ENCODE results near the gene DYNC2H1. TPM values are rescaled to one million over a fixed set of nuclear protein-coding genes. Genes with fewer than 3 reads are reported as not detected.
"Not testable (repeated sequence)": the region's sequence is repeated elsewhere in the genome, so short reads cannot be mapped to it uniquely, and the experiment has no call there.

Gene DYNC2H1
- total RNA-seq, 2 experiments from 2014 or later: 2.8 to 3.2 TPM

GRCh38 chr11:103368145-103368544, 258.9 kb downstream of the DYNC2H1 start:
- CTCF ChIA-PET: no interaction called here
- H3K27ac Mint-ChIP-seq: no peak overlapping the region
- H3K4me3 Mint-ChIP-seq: no peak overlapping the region

GRCh38 chr11:103370076-103370475, 260.9 kb downstream of the DYNC2H1 start:
- Histone ChIP-seq H3K4me3 (ENCODE audit: low read length) (no peak overlapping the region), H3K4me1 (ENCODE audit: insufficient read depth, low read length) (no peaks in the 10 kb centered on the region), H3K36me3 (ENCODE audit: insufficient read depth, low read length) (no peaks in the 10 kb centered on the region), H3K9me3 (ENCODE audit: control insufficient read depth in 1 of 2, insufficient read depth in 1 of 2, low read length in 2 of 2) (peaks cover 0 to 7% of the 10 kb centered on the region in 2 experiments), H3K27ac (ENCODE audit: low read depth in 1 of 2, low read length in 2 of 2) (no peak overlapping the region), H3K27me3 (ENCODE audit: control insufficient read depth in 1 of 2, insufficient read depth in 2 of 2, low read length in 2 of 2) (no peaks in the 10 kb centered on the region)
- ChIA-PET POLR2A (no interaction called here), CTCF (no interaction called here)
- peaks cover 9% of the 10 kb centered on the region for H3K9me3 Mint-ChIP-seq
- no peaks in the 10 kb centered on the region for H3K4me1 Mint-ChIP-seq (ENCODE audit: low read depth)
- H3K27ac Mint-ChIP-seq: no peak overlapping the region
- H3K36me3 Mint-ChIP-seq (ENCODE audit: low read depth): peaks cover 7% of the 10 kb centered on the region
- no peaks in the 10 kb centered on the region for H3K27me3 Mint-ChIP-seq
- no peak for DNase-seq
- intact Hi-C loops (cut with DNase I, micrococcal nuclease): no loop called here
- no peak for ATAC-seq (ENCODE audit: poor library complexity)
- TF ChIP-seq, protein P1, sequence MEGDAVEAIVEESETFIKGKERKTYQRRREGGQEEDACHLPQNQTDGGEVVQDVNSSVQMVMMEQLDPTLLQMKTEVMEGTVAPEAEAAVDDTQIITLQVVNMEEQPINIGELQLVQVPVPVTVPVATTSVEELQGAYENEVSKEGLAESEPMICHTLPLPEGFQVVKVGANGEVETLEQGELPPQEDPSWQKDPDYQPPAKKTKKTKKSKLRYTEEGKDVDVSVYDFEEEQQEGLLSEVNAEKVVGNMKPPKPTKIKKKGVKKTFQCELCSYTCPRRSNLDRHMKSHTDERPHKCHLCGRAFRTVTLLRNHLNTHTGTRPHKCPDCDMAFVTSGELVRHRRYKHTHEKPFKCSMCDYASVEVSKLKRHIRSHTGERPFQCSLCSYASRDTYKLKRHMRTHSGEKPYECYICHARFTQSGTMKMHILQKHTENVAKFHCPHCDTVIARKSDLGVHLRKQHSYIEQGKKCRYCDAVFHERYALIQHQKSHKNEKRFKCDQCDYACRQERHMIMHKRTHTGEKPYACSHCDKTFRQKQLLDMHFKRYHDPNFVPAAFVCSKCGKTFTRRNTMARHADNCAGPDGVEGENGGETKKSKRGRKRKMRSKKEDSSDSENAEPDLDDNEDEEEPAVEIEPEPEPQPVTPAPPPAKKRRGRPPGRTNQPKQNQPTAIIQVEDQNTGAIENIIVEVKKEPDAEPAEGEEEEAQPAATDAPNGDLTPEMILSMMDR (IDR thresholded peaks at IDR 0.05): no peak
- no peak overlapping the region for H3K4me3 Mint-ChIP-seq

More at GRCh38 chr11:103368145-103368544, 258.9 kb downstream of the DYNC2H1 start:
- no peaks in the 10 kb centered on the region for H3K4me1 ChIP-seq (ENCODE audit: insufficient read depth, low read length)
- Mint-ChIP-seq H3K4me1 (ENCODE audit: low read depth) (no peaks in the 10 kb centered on the region), H3K36me3 (ENCODE audit: low read depth) (no peaks in the 10 kb centered on the region), H3K27me3 (no peaks in the 10 kb centered on the region), H3K9me3 (no peaks in the 10 kb centered on the region)
- H3K9me3 ChIP-seq (ENCODE audit: control insufficient read depth in 1 of 2, insufficient read depth in 1 of 2, low read length in 2 of 2): peaks cover 0 to 3% of the 10 kb centered on the region in 2 experiments
- TF ChIP-seq, protein P1 (IDR thresholded peaks at IDR 0.05): no peak
- H3K36me3 ChIP-seq (ENCODE audit: insufficient read depth, low read length): no peaks in the 10 kb centered on the region
- intact Hi-C loops (cut with DNase I, micrococcal nuclease): no loop called here
- no peaks in the 10 kb centered on the region for H3K27me3 ChIP-seq (ENCODE audit: control insufficient read depth in 1 of 2, insufficient read depth in 2 of 2, low read length in 2 of 2)
- ATAC-seq (ENCODE audit: poor library complexity): no peak
- POLR2A ChIA-PET: no interaction called here
- DNase-seq: no peak
- no peak overlapping the region for H3K4me3 ChIP-seq (ENCODE audit: low read length)
- no peak overlapping the region for H3K27ac ChIP-seq (ENCODE audit: low read depth in 1 of 2, low read length in 2 of 2)

DNA sequence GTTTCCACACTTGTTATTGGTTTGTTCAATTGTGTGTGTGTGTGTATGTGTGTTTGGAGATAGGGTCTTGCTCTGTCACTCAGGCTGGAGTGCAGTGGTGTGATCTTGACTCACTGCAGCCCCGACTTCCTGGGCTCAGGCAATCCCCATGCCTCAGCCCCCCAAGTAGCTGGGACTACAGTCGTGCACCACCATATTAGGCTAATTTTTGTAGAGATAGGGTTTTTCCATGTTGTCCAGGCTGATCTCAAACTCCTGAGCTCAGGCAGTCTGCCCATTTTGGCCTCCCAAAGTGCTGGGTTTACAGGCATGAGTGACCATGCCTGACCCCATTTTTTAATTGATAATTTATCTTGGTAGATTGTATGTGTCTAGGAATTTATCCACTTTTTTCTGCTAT, 263.7 kb downstream of the DYNC2H1 start:
- no peak overlapping the region for H3K4me3 Mint-ChIP-seq
- TF ChIP-seq, protein P1 (IDR thresholded peaks at IDR 0.05): no peak
- no peak for ATAC-seq (ENCODE audit: poor library complexity)

GRCh38 chr11:103374227-103374626, 265.0 kb downstream of the DYNC2H1 start:
- ATAC-seq (ENCODE audit: poor library complexity); H3K27ac ChIP-seq (ENCODE audit: low read depth in 1 of 2, low read length in 2 of 2); H3K4me1 ChIP-seq (ENCODE audit: insufficient read depth, low read length); H3K27me3 ChIP-seq (ENCODE audit: control insufficient read depth in 1 of 2, insufficient read depth in 2 of 2, low read length in 2 of 2); POLR2A ChIA-PET; CTCF ChIA-PET; DNase-seq; H3K36me3 ChIP-seq (ENCODE audit: insufficient read depth, low read length); H3K27ac Mint-ChIP-seq; H3K36me3 Mint-ChIP-seq (ENCODE audit: low read depth); intact Hi-C loops (cut with DNase I, micrococcal nuclease); H3K27me3 Mint-ChIP-seq; H3K4me3 Mint-ChIP-seq; H3K4me1 Mint-ChIP-seq (ENCODE audit: low read depth); H3K4me3 ChIP-seq (ENCODE audit: low read length): not testable (repeated sequence)
- peaks cover 0 to 12% of the 10 kb centered on the region in 2 experiments for H3K9me3 ChIP-seq (ENCODE audit: control insufficient read depth in 1 of 2, insufficient read depth in 1 of 2, low read length in 2 of 2)
- H3K9me3 Mint-ChIP-seq: peaks cover 18% of the 10 kb centered on the region

More for the DNA sequence above, 263.7 kb downstream of the DYNC2H1 start:
- intact Hi-C loops (cut with DNase I, micrococcal nuclease): no loop called here
- CTCF ChIA-PET: no interaction called here
- no peak overlapping the region for H3K27ac ChIP-seq (ENCODE audit: low read depth in 1 of 2, low read length in 2 of 2)
- no peak for DNase-seq
- H3K36me3 Mint-ChIP-seq (ENCODE audit: low read depth): peaks cover 7% of the 10 kb centered on the region
- no peaks in the 10 kb centered on the region for H3K36me3 ChIP-seq (ENCODE audit: insufficient read depth, low read length)
- POLR2A ChIA-PET: no interaction called here
- no peaks in the 10 kb centered on the region for H3K4me1 Mint-ChIP-seq (ENCODE audit: low read depth)
- no peaks in the 10 kb centered on the region for H3K4me1 ChIP-seq (ENCODE audit: insufficient read depth, low read length)
- H3K9me3 ChIP-seq (ENCODE audit: control insufficient read depth in 1 of 2, insufficient read depth in 1 of 2, low read length in 2 of 2): peaks cover 0 to 12% of the 10 kb centered on the region in 2 experiments
- H3K9me3 Mint-ChIP-seq: peaks cover 18% of the 10 kb centered on the region
- H3K27ac Mint-ChIP-seq: no peak overlapping the region
- no peaks in the 10 kb centered on the region for H3K27me3 Mint-ChIP-seq
- no peak overlapping the region for H3K4me3 ChIP-seq (ENCODE audit: low read length)
- H3K27me3 ChIP-seq (ENCODE audit: control insufficient read depth in 1 of 2, insufficient read depth in 2 of 2, low read length in 2 of 2): no peaks in the 10 kb centered on the region

All from CD4-positive, alpha-beta T cell (primary cell).